GM19025 (cell line): ENCODE data around the gene ATR.
"Not testable (repeated sequence)": the region's sequence is repeated elsewhere in the genome, so short reads cannot be mapped to it uniquely, and the experiment has no call there.

Experiments used
- ATAC-seq: cut with Tn5 transposase; IDR thresholded peaks from one replicate; pipeline ENCODE4 v1.9.1; 2021; ENCODE audit warnings: mild to moderate bottlenecking, low read depth, moderate library complexity; ENCODE audit not compliant: unreplicated experiment

The ATR gene

GRCh38 chr3:142578329-142579223, at the start of gene ATR:
ATR (minus strand) TSS chr3:142578733; CDS start chr3:142578704, 29 bp downstream.
- ATAC-seq: peak; percentile 93

- ATAC-seq: no peak
Measured at GRCh38 chr3:142626971-142627370, 48.4 kb upstream of the ATR start.

GRCh38 chr3:142625153-142625440, 46.6 kb upstream of the ATR start:
- no peak for ATAC-seq

GRCh38 chr3:142624341-142625152, 46.0 kb upstream of the ATR start:
- no peak for ATAC-seq

GRCh38 chr3:142623194-142623593, 44.7 kb upstream of the ATR start:
- no peak for ATAC-seq

GRCh38 chr3:142622405-142622804, 43.9 kb upstream of the ATR start:
- no peak for ATAC-seq

GRCh38 chr3:142618917-142619461, 40.5 kb upstream of the ATR start:
- no peak for ATAC-seq

GRCh38 chr3:142615171-142615570, 36.6 kb upstream of the ATR start:
- no peak for ATAC-seq

GRCh38 chr3:142614059-142614626, 35.6 kb upstream of the ATR start:
- ATAC-seq: no peak

GRCh38 chr3:142613491-142613890, 35.0 kb upstream of the ATR start:
- ATAC-seq: no peak

- ATAC-seq: no peak
Measured at GRCh38 chr3:142611206-142611605, 32.7 kb upstream of the ATR start.

GRCh38 chr3:142609136-142609535, 30.6 kb upstream of the ATR start:
- ATAC-seq: no peak

- no peak for ATAC-seq
Measured at GRCh38 chr3:142608631-142609030, 30.1 kb upstream of the ATR start.

- ATAC-seq: no peak
Measured at GRCh38 chr3:142604940-142605339, 26.4 kb upstream of the ATR start.

- not testable (repeated sequence) for ATAC-seq
Measured at GRCh38 chr3:142603386-142603705, 24.8 kb upstream of the ATR start.

GRCh38 chr3:142602619-142603385, 24.3 kb upstream of the ATR start:
- ATAC-seq: no peak

GRCh38 chr3:142601713-142602112, 23.2 kb upstream of the ATR start:
- no peak for ATAC-seq

GRCh38 chr3:142597906-142598305, 19.4 kb upstream of the ATR start:
- ATAC-seq: no peak

GRCh38 chr3:142596726-142597088, 18.2 kb upstream of the ATR start:
- no peak for ATAC-seq

- peak; percentile 88 for ATAC-seq
Measured at GRCh38 chr3:142595951-142596725, 17.6 kb upstream of the ATR start, which contains the start of gene PLS1. PLS1 (plus strand) TSS chr3:142596393; CDS start chr3:142664238, 67,845 bp downstream.
